Hippocampal formation (tissue), 2 donors: Measurements from ENCODE around the gene FAM118B.

ENCODE experiments used
- DNase-seq, 2 donors: peaks; one replicate each; lab custom pipeline; 2025; lab: John Stamatoyannopoulos, UW

The FAM118B gene

DNA sequence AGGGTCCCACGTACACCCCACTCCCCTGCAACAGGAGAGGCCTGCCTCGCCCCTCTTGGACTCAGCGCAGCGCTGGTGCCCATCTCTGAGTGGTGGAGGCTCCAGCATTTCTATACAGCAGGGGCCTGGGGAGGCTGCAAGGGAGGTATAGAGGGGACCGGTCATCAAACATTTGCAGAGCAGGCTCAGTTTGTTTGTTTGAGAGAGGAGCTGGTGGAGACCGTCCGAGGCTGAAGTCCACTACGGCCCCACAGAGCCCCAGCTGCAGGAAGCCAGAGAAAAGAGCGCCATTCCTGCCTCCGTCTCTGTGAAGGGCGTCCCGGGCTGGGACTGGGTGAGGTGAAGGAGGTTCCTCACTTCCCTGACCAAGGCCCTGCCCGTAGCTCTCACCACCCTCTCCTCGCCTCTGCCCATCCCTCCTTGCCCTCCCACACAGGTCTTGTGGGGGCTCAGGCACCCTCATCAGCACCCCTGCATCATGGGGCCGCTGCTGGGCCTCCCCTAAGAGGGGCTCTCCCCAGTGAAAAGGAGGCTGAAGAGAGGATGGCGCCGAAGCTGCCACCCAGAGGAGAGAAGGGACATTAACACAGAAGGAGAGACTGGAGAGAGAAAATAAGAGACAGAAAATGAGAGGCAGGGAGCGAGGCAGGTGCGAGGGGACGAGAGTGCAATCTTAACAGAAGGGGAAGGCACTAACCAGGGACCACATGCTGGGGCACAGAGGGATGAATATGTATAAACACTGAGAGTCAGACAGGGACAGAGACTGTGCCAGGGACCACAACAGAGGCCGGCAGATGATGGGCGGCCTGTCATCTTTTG, 24.7 kb upstream of the FAM118B start:
- no peak for DNase-seq

DNA sequence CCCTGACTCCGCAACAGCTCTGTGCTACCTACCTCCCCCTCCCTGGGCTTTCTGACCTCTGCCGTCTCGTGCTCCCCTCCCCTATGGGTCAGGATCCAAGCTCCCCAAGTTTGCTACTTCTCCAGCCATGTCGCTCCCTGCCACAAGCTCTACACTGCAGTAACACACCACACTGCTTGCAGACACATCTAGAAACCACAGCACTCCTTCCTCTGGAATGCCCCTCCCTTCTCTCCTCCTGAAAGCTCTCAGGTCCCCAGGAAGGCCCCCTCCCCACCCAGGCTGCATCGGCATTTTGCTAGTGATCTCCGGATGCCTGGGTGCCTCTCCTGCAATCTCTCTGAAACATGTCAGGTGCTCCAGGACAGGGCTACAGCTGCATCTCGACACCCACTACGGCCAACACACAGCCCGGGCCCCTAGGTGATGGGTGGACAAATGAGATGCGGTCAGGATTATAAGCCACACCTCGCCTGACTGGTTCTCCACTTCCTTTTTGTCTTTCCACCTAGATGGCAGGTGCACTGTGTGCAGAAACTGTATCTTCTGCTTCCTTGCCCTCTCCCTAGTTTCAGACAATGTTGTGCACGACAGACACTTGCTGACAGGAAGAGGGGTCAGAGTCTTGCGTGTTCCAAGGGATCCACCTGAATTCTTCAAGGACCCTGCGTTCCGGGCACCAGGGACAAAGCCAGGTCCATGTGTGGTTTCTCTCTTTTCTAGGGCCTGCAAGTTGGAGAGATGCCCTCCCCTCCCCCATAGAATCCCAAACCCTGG, 23.1 kb upstream of the FAM118B start:
- DNase-seq = no peak

DNA sequence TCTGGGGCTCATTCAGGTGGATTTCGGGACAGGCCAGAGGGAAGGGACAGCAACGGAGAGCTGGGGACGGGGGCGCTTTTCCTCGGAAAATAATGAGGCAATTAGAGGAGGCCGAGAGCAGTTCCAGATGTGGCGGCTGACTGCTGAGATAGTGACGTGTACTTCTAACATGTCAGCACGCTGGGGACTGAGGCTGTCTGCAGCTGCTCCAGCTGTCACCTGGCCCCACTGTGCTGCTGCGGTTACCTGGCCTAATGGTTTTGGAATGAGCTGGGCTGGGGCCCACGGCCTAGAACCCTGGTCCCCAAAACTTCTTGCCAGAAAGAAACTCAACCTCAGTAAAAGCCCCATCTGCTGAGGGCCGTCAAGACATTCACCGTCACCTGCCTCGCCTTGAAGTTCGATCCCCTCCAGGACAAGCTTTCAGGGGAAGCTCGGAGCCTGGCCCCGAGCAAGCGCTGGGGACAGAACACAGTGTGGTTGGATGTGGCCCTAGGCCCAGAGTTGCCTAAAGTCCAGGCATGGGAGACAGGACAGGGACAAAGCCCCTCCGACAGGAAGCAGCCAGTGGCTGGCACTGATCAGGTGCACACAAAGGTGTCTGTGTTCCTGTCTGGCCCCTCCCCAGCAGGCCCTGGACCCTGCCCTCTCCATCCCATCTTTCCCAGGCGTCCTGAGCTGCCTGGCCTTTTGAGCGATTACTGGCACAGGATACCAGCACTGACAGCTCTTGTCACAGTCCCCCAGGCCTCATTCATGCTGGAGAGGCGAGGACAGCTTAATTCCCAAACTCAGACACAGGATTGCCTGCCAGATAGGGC, 22.3 kb upstream of the FAM118B start:
- no peak for DNase-seq

DNA sequence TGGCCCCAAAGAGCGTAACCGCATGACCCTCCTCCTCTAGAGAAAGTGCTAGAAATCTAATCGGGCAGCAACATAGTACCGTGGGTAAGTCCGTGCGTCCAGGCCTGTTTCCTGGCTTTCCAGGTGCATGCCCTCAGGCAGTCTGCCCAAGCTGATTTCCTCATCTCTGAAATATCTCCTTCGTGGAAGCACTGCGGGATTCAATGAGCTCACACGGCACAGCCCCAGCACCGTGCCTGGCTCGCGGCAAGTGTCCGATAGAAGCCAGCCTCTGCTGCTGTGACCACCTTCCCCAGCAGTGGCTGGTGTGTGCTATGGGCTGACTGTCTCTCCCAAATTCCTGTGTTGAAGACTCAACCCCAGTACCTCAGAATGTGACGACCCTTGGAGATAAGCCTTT, 20.8 kb upstream of the FAM118B start:
- no peak for DNase-seq

DNA sequence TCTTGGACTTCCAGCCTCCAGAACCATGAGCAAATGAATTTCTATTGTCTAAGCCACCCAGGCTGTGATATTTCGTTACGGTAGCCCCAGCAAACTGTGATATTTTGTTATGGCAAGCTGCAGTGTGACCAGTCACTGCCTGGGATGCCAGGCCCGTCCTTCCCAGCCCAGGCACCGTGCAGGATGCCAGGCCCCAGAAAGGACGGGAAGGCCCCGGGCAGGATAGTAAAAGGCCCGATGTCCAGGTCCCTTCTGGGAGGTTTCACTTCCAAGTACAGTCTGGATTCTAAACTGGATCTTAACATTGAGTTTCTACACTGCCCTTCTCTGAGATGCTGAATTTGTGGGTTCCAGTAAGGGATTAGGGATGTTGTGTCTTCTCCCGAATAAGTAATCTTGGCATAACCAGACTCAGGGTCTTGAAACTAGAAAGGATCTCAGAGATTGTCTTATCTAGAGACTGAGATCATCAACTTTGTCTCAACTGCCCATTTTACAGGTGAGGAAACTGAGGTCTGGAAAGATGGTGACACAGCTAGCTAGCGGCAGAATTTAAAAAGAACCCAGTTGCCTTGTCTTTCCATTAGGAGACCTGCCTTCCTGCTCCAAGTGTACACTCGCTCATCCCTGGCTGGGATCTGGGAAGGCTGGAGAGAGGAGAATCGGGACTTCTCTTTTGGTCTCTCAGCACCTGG, 20.1 kb upstream of the FAM118B start:
- DNase-seq = no peak

DNA sequence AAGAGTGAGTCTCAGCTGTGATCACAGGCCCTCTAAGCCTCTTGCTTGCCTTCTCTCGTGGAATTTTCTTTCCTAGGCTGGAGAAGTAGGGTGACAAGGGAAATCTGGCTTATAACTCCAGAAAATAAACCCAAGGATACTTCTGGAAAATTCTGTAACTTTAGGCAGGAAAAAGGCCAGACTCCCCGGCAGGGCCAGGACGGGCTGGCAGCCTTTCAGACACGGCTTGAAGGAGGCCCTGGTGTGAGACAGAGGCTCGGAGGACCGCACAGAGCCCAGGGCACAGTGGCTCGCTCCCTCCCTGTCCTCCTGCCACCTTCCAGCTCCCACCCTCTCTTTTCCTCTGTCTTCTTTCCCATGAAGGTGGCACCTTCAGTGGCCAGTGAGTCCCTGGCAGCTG, 19.2 kb upstream of the FAM118B start:
- no peak for DNase-seq

DNA sequence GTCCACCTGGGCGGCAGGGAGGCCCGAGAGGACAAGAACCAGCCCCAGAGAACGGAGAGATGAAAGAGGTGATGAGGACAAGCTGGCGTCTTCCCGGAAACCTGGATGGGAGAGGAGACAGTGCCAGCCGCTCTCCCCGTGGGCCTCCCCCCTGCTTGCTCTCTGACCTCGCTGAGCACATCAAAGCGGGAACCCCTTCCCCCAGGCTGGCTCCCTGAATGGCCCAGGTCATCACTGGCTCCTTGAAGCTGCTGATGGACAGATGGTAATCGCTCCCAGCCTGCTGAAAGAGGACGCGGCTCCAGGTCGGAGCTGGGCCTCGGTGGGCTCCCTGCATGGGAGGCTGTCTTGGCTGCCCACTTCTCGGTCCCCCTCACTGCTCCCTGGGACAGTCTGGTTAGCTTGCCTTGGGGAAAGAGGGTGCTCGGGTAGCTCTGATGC, 18.5 kb upstream of the FAM118B start:
- no peak for DNase-seq

DNA sequence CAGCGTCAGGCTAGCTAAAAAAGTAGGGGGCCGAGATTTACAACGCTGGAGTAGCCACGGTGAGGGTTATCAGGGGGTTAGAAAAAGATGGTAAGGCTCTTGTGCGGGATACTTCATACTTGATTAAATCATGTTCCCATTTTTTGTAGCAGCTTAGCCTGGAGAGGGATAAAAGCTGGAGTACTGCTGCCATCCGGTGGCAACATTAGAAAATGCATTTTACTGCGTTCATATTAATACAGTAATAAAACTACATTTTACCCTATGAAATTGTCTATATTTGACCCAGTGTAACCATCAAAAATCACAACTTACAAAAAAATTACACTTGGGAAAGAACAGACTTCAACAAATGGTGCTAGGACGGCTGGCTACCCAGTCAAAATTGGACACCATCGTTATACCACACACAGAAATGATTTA, 17.4 kb upstream of the FAM118B start:
- DNase-seq = peak; percentile 24 to 30

DNA sequence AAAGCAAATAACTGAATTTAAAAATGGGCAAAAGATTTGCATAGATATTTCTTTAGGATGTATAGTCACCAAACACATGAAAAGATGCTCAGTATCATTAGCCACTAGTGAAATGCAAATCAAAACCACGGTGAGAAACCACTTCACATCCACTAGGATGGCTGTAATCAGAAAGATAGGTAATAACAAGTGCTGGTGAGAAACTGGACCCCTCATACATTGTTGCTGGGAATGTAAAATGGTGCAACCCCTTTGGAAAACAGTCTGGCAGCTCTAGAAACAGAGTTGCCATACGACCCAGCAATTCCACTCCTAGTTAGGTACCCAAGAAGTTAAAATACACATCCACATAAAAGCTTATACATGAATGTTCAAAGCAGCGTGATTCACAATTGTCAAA, 16.5 kb upstream of the FAM118B start:
- no peak for DNase-seq

DNA sequence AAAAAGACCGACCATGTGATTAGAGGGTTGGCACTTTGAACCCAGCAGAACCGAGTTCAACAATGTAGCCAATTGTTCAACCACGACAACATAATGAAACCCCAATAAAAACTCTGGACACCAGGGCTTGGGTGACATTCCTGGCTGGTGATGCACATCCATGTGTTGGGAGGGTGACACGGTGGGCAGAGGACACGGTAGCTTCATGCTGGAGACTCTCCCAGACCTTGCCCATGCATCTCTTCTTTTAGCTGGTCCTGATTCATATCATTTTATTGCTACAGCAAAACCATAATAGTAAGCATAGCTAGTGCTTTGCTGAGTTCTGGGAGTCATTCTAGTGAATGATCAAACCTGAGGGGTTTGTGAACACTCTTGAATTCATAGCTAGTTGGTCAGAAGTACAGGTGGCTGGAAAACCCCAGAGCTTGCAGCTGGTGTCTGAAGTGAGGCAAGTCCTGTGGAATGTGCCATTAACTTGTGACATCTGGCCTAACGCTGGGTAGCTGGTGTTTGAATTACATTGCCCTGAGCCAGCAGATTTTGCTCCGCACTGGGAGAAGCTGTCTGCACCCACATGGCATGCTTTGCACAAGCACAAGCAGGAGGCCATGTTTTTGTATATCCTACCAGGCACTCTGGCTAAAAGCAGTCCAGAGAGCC, 14.2 kb upstream of the FAM118B start:
- no peak for DNase-seq

DNA sequence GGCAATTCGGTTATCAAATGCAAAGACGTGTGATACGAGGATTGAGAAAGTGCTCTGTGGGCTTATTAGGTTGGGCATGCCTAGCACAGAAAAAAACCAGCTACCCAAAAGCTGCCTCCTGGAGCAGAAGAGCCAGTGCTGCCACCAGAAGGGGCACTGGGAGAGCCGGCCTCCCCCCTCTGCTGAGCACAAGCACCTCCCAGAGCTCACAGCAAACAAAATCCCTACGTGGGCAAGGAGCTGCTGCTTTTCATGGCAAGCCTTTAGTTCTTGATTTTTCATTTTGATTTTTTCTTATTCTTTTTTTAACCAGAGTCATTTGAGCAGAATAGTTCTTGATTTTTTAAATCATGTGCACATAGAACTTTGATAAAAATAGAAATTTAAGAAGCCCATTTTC, 12.9 kb upstream of the FAM118B start:
- no peak for DNase-seq

DNA sequence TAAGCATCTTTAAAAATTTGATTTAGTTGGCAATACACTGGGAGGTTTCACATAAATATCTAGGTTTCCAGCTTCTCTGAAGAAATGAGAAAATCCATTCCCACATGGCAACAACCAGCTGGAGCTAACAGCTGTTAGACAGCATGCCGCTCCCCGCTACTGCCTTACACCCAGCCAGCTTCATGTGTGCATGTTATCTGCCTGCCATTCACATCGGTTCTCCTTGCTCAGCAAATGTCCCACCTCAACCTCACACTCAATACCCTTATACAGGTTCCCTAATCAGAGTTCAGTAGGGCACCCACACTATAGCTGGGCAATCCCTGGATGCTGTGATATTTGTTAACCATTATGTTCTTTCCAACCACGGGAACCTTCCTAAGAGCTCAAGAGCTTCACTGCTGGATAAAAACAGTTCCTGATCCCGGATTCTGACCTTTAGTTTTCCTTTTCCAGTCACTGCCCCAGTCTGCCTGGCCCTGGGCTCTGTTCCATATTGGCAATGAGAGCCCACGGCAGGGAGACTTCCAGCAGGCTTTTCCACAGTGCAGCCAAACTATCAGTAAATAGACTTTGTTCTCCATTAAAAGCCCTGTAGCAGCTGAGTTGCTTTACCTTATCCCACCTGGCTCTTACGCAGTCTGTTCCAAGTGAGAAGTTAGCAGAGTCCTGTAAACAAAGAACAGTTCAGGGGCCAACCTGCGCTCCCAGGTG, 8.8 kb upstream of the FAM118B start:
- DNase-seq = no peak

DNA sequence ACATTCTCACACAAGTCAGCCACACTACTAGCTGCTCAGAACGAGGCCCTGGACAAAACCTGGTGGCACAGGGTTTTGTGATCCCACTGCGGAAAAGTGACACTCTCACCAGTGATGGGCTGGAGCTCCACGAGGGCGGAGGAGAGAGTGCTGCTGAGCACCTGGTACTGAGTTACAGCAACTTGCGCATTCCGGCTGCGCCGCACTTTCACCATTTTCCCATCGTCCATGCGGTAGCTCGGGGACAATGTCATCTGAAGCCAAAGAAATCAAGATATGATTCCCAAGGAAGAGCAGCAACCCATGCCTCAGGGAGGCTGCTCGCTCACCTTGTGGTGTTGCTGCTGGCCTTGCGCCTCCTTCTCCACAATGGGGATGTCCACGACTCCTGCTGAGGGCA, 6.2 kb upstream of the FAM118B start:
- DNase-seq = no peak

DNA sequence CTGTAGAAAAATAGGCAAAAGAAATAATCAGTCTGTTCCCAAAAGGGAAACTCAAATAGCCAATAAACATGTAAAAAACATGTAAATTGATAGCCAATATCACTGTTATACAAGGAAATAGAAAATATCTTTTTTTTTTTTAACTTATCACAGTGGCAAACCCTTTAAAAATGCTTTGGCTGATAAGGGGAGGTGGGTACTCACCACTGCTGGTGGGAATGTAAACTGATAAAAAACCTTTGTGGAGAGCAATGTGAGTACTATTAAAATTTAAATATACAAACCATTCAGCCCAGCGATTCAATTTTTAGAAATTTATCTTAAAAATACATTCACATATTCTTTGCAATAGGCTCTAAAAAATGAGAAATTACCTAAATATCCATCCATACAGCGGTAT, 3.7 kb upstream of the FAM118B start:
- no peak for DNase-seq

DNA sequence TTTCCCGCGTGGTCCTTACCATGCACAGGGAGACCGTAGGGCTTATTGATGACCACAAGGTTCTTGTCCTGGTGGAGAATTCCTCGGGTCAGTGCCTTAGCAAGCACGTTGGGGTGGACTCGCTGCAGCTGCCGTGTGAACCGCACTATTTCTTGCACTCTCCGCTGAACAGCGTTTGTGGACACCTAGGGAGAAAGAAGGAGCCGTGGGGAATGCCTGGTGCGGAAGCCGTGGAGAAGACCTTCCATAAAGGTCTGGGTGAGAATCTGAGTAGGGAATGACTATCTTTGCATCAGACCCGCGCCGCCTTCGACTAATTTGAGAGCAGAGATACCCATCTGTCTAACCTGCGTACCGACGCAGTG, 729 bp upstream of the FAM118B start:
- no peak for DNase-seq

DNA sequence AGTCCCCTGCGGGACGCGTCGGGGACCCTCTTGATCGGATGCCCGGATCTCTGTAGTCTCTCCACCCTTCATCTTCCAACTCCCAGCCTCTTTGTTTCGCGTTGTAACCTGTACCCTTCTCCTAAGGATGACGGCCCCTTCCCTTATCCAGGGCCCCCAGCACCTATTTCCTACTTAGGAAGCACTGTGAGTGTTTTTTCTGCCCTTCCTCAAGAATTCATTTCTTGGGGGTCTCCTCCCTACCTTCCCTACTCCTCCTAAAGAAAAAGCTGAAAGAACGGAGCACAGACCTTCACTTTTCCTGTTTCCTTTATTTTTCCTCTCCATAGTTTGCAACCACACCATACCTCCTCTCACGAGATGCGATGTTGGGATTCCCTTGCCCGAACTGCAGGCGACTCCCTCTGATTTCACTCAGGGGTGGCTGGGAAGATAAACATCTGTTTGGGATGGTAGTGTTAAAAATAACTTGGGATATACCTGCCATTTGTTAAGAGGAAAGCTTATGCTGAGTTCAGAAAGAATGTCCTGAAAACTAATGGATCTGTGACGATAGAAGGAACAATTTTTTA, 593 bp downstream of the FAM118B start:
- no peak for DNase-seq

DNA sequence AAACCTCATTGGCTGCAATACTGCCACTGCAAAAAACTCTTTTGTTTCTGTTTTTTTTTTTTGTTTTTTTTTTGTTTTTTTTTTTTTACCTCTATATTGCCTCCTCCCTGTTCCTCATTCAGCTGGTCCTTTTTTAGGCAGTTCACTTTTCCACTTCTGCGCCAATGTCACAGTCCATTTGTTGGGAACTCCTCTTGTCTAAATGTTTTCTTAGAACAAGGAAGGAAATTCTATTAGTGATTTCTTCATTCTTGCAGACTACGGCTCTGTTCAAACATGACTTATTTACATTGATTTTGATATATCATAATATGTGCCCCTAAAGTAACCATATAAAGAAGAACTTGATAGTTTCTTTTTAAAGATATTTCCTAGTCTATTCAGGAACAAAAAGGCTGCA, 2.9 kb downstream of the FAM118B start:
- no peak for DNase-seq

DNA sequence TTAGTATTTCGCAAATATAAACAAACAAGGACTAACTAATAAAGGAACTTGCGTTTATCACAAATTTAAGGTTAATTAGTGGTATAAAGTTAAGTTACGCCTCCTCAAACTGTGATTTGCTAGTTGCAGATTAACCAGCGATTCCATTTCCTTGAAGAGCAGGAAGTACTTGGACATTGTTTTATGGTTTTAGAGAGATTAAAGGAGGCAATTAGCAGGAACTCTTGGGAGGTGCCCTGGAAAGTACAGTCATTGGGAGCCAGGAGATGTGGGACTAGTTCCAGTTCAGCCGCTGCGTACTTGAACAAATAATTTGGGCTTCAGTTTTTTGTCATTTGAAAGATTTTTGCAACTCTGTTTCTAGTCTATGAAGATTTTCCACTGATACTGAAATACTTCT, 3.3 kb downstream of the FAM118B start:
- DNase-seq = no peak

DNA sequence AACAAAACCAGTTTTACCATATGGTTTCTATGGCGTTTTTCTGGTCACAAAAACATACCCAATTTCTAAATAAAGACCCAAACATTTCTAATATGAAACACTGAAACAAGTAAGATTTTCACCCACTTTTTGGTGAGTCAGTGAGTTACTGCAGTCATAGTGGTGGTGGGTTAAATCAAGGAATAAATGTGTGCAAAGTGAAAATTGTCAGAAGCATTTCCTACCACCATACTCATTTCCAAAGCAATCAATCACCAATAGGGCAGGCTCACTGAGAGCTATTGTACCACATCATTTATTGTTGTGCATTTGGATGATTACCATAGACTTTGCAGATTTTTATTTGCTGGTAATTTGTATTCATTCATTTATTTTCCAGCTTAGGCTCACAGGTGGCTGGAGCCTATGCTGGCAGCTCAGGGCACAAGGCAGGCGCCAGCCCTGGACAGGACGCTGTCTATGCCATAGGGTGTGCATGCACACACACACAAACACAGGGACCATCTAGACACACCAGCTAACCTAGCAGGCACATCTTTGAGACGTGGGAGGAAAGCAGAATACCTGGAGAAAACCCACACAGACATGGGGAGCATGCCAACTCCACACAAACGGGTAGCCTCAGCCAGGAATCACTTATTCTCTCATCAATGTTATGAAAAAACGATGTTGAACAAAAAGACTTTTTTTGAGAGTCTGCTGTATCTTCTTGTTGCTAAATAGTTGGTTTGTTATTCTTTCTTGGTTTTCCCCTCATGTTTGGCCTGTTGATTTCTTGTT, 5.1 kb downstream of the FAM118B start:
- no peak for DNase-seq

DNA sequence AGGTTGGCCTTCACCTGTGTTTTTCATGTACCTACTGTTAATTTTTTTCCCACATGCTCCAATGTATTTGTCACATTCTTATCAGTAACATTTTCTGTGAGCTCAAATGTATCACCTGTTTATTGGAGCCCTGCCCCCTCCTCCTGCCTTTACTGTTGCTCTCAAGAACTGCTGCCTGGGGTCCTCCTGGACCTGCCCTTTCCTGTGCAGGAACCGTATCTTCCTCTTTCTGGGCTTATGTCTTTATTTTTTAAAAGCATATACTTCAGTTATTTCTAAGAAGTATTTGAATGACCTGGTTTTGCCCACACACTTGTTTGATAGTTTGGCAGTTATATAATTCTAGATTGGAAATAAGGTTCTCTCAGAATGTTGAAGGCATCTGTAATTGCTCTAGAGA, 5.9 kb downstream of the FAM118B start:
- DNase-seq = no peak
